K562 (cell line): ENCODE measurements around the gene RGS6.

Experiments
- KDM1A ChIP-seq, 2 experiments: fragments of 450-650 bp; IDR thresholded peaks; 2 replicates each; pipeline ENCODE4 v1.6.1; 2016; ENCODE audit warnings: mild to moderate bottlenecking in 2 of 2
- SIN3B ChIP-seq: fragments of 450-650 bp; IDR thresholded peaks from 2 replicates; pipeline ENCODE4 v1.6.1; 2017; ENCODE audit warnings: low read depth, mild to moderate bottlenecking, moderate library complexity
- TBP ChIP-seq: optimal IDR thresholded peaks from 2 replicates; pipeline ENCODE3; 2011; ENCODE audit warnings: low read depth, low read length, improper control_type of control experiment
- ZNF165 ChIP-seq: fragments of 250-450 bp; sonication (Bioruptor Pico); IDR thresholded peaks from 2 replicates; pipeline ENCODE4 v1.4.0; 2020; ENCODE audit warnings: borderline replicate concordance

- TF ChIP-seq TBP (no peak), SIN3B (no peak), KDM1A (IDR thresholded peaks at IDR 0.05) (no peak), ZNF165 (no peak)
Measured at GRCh38 chr14:72503696-72504368, 571.6 kb downstream of the RGS6 start.
